Measurements from ENCODE around the gene EYA3.
A peak's percentile ranks its signal among the peaks of the same experiment; 100 is the strongest.

EYA3 gene

DNA sequence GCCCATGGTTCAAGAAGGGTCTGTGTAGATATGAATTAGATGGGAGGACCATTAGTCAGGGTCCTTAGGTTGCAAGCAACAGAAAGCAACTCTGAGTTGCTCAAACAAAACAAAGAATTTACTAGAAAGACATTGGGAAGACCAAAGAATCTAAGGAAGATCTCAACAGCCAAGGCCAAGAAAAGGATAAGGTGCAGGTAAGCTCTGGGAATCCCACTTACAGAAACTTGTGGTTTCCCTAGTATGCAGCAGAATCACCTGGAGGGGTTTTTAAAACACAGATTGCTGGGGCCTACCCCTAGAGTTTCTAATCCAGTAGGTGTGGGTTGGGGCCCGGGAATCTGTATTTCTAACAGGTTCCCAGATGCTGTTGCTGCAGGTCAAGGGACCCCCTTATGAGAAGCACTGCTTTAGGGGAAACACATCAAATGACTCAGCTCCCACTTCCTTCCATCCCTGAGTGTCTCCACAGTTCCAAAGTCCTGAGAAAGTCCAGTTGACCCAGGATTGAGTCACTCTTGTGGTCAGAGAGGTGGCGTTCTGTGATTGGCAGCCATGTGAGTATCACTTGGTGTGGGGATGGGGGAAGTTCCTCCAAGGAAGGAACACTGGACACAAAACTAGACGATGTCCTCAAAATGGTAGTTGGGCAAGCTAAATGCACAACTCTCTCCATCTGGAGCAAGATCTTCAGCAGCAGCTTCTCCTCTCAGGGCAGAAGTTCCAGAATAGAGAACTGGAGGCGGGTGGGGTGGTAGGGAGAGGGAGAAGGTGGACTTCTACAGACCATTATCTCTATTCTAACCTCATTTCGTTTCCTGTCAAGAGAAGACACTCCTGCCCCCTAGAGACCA, 24.2 kb upstream of the EYA3 start:
- TF ChIP-seq, protein P1, sequence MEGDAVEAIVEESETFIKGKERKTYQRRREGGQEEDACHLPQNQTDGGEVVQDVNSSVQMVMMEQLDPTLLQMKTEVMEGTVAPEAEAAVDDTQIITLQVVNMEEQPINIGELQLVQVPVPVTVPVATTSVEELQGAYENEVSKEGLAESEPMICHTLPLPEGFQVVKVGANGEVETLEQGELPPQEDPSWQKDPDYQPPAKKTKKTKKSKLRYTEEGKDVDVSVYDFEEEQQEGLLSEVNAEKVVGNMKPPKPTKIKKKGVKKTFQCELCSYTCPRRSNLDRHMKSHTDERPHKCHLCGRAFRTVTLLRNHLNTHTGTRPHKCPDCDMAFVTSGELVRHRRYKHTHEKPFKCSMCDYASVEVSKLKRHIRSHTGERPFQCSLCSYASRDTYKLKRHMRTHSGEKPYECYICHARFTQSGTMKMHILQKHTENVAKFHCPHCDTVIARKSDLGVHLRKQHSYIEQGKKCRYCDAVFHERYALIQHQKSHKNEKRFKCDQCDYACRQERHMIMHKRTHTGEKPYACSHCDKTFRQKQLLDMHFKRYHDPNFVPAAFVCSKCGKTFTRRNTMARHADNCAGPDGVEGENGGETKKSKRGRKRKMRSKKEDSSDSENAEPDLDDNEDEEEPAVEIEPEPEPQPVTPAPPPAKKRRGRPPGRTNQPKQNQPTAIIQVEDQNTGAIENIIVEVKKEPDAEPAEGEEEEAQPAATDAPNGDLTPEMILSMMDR (IDR thresholded peaks at IDR 0.05; ENCODE audit: insufficient read depth, low read depth, low read length, missing control alignments): no peak
- peak; percentile 26 for DNase-seq (ENCODE audit: low read depth)
- no peak overlapping the region for H3K4me3 ChIP-seq (ENCODE audit: low read length)

DNA sequence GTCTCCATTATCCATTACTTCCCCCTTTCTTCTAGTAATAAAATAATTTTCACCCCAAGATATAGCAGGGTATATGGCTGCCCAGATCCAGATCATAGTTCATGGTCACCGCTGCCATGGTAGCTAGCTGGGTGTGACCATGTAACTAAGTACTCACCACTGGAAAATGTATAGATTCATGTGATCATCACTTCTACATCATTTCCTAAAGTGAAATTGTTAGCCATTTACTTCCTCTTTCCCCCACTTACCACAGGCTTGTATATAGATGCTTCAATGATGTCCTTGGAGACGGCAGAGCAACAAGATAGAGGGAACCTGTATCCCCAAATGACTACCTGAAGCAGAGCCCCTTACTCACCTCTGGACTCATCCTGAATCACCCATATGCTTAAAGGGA, 22.7 kb upstream of the EYA3 start:
- peak; percentile 74 for DNase-seq (ENCODE audit: low read depth)
- TF ChIP-seq, protein P1 (IDR thresholded peaks at IDR 0.05; ENCODE audit: insufficient read depth, low read depth, low read length, missing control alignments): no peak
- H3K4me3 ChIP-seq (ENCODE audit: low read length): no peak overlapping the region

DNA sequence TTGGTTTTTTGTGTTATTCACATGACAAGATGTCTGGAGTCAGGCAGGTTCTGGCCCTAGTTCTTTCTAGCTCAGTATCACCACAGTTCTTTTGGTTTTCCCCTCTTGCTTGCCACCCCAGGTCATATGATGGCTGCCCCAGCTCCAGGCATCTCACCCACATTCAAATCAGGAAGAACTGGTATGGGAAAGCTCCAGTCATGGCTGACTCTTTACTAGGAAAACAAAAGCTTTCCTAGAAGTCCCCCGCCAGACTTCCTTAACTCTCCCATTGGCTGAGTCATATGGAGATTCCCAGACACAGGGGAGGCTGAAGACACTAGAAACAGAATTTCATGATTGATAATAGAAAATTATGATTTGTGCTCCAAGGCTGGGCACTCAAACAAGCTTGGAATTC, 22.1 kb upstream of the EYA3 start:
- no peak overlapping the region for H3K4me3 ChIP-seq (ENCODE audit: low read length)
- TF ChIP-seq, protein P1 (IDR thresholded peaks at IDR 0.05; ENCODE audit: insufficient read depth, low read depth, low read length, missing control alignments): no peak
- peak; percentile 89 for DNase-seq (ENCODE audit: low read depth)

DNA sequence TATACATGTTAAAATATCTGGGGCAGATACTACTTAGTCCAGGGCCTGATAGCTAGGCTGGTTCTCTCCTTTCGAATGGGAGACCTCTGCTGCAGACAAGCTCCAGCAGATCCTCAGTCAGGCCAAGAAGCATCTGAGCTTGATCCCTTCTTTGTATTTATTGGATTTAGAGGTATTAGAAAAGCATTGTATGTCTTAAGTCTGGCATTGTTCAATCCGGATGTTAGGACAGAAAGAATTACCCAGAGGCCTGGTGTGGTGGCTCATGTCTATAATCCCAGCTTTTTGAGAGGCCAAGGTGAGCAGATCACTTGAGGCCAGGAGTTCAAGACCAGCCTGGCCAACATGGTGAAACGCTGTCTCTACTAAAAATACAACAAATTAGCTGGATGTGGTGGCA, 21.2 kb upstream of the EYA3 start:
- TF ChIP-seq, protein P1 (IDR thresholded peaks at IDR 0.05; ENCODE audit: insufficient read depth, low read depth, low read length, missing control alignments): no peak
- no peak for DNase-seq (ENCODE audit: low read depth)
- H3K4me3 ChIP-seq (ENCODE audit: low read length): no peak overlapping the region

DNA sequence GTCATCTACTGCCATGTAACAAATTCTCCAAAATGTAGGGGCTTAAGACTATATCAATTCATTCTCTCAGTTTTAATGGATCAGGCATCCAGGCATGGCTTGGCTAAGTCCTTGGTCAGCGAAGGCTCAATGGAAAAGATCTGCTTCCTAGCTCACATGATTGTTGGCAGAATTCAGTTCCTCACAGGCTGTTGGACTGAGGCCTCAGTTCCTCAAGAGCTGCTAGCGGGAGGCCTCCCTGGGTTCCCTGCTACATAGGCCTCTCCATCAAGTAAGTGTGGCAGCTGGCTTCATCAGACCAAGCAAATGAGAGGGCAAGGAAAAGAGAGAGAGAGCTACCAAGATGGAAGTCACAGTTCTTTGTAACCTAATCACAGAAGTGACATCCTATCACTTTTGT, 19.6 kb upstream of the EYA3 start:
- no peak for DNase-seq (ENCODE audit: low read depth)
- TF ChIP-seq, protein P1 (IDR thresholded peaks at IDR 0.05; ENCODE audit: insufficient read depth, low read depth, low read length, missing control alignments): no peak

DNA sequence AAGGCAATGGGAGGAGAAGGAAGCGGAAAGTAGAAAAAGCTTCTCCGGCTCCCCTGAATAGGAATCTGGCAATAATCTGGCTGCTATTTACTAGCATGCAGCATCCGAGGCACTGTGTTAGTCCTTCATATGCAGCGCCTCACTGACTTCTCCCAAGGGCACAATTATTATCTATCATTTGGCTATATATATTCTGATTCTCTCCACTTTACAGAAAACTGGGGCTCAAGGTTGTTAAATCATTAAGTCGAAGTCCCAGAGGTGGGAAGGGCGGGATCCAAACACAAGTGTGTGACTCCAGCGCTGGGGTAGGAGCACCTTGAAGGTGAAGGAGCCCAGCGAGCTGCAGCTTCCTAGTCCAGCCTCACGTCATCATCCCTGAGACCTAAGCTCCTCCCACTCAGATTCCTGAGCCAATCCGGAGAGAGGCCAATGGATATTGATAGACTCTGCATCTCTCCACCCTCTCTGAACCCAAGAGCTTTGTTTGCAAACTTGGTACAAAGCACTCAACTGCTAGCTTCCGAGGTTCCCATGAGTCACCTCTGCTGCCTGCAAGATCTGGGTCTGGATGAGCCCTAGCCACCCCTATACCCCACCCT, 16.6 kb upstream of the EYA3 start:
- peak; percentile 77 for DNase-seq (ENCODE audit: low read depth)
- H3K4me3 ChIP-seq (ENCODE audit: low read length): no peak overlapping the region
- TF ChIP-seq, protein P1 (IDR thresholded peaks at IDR 0.05; ENCODE audit: insufficient read depth, low read depth, low read length, missing control alignments): no peak

More for the DNA sequence above, 19.6 kb upstream of the EYA3 start:
- H3K4me3 ChIP-seq (ENCODE audit: low read length): no peak overlapping the region

All from epithelial cell of esophagus (primary cell).